ENCODE results near the gene NTNG1.

NTNG1 gene

GRCh38 chr1:107293901-107294613 lies 153.2 kb downstream of the NTNG1 start:
- TF ChIP-seq CTCF (IDR thresholded peaks at IDR 0.05; ENCODE audit: extremely low read depth, missing control alignments), result no peak
- DNase-seq (ENCODE audit: low spot score), result no peak

GRCh38 chr1:107294686-107295085 lies 153.8 kb downstream of the NTNG1 start:
- no peak for TF ChIP-seq CTCF (IDR thresholded peaks at IDR 0.05; ENCODE audit: extremely low read depth, missing control alignments)
- DNase-seq (ENCODE audit: low spot score), result no peak

GRCh38 chr1:107297681-107298080 lies 156.8 kb downstream of the NTNG1 start:
- no peak for DNase-seq (ENCODE audit: low spot score)
- TF ChIP-seq CTCF (IDR thresholded peaks at IDR 0.05; ENCODE audit: extremely low read depth, missing control alignments), result no peak

GRCh38 chr1:107298526-107298925 lies 157.7 kb downstream of the NTNG1 start:
- no peak for TF ChIP-seq CTCF (IDR thresholded peaks at IDR 0.05; ENCODE audit: extremely low read depth, missing control alignments)
- no peak for DNase-seq (ENCODE audit: low spot score)

- no peak for DNase-seq (ENCODE audit: low spot score)
- no peak for TF ChIP-seq CTCF (IDR thresholded peaks at IDR 0.05; ENCODE audit: extremely low read depth, missing control alignments)
These were observed 158.7 kb downstream of the NTNG1 start for GRCh38 chr1:107299521-107299920.

- no peak for DNase-seq (ENCODE audit: low spot score)
- TF ChIP-seq CTCF (IDR thresholded peaks at IDR 0.05; ENCODE audit: extremely low read depth, missing control alignments), result no peak
These were observed 169.1 kb downstream of the NTNG1 start for GRCh38 chr1:107309962-107310361.

- no peak for DNase-seq (ENCODE audit: low spot score)
- no peak for TF ChIP-seq CTCF (IDR thresholded peaks at IDR 0.05; ENCODE audit: extremely low read depth, missing control alignments)
These were observed 174.8 kb downstream of the NTNG1 start for GRCh38 chr1:107315652-107316051.

Data from GM20000 (cell line).